H1 (cell line): Measurements from ENCODE around the gene SLC39A13. TPM values are rescaled to one million over a fixed set of nuclear protein-coding genes. Genes with fewer than 3 reads are reported as not detected.

Experiments
- CTCF ChIA-PET: fragments of 300-600 bp; sonication (Branson Sonifier 250); formaldehyde crosslinking; loops from one replicate; lab custom pipeline; 2021; ENCODE audit not compliant: partially characterized antibody; lab: Charles Lee
- POLR2A ChIA-PET: fragments of 300-600 bp; sonication (Branson Sonifier 250); formaldehyde crosslinking; loops from one replicate; lab custom pipeline; 2021; ENCODE audit warnings: inconsistent platforms; ENCODE audit not compliant: partially characterized antibody; lab: Charles Lee
- DNase-seq, 2 experiments: peaks; one replicate each; pipeline versions ENCODE4 v3.0.0 to v3.0.0-alpha.2; 2010 to 2022; ENCODE audit warnings: low spot score in 2 of 2, low read depth in 1 of 2, mixed read lengths in 1 of 2
- FAIRE-seq: peaks from 2 replicates; lab custom pipeline; 2011; peaks lifted over from hg19 to GRCh38; lab: Jason Lieb, UNC
- H2AFZ ChIP-seq: 2 replicates; pipeline ENCODE4 v1.8.1; 2012; ENCODE audit warnings: low read length, inconsistent platforms
- H2AK5ac ChIP-seq: 2 replicates; pipeline ENCODE4 v1.6.1; 2013; ENCODE audit warnings: low read depth, low read length
- H2BK120ac ChIP-seq: replicated peaks from 2 replicates; pipeline ENCODE3; 2013; ENCODE audit warnings: low read depth, low read length, inconsistent platforms
- H2BK12ac ChIP-seq: 2 replicates; pipeline ENCODE4 v1.6.1; 2013; ENCODE audit warnings: low read depth, low read length
- H2BK15ac ChIP-seq: 2 replicates; pipeline ENCODE4 v1.6.1; 2013; ENCODE audit warnings: low read length
- H2BK20ac ChIP-seq: 2 replicates; pipeline ENCODE4 v1.6.1; 2013; ENCODE audit warnings: low read length
- H2BK5ac ChIP-seq: 2 replicates; pipeline ENCODE4 v1.6.1; 2013; ENCODE audit warnings: low read depth, low read length
- H3K14ac ChIP-seq: 2 replicates; pipeline ENCODE4 v1.6.1; 2013; ENCODE audit warnings: inconsistent platforms; ENCODE audit not compliant: insufficient read length
- H3K18ac ChIP-seq: 2 replicates; pipeline ENCODE4 v1.6.1; 2013; ENCODE audit warnings: low read length; ENCODE audit errors: extremely low read depth
- H3K23ac ChIP-seq: 2 replicates; pipeline ENCODE4 v1.6.1; 2013; ENCODE audit warnings: inconsistent platforms; ENCODE audit not compliant: insufficient read length
- H3K23me2 ChIP-seq: 2 replicates; pipeline ENCODE4 v1.6.1; 2013; ENCODE audit warnings: low read depth, low read length
- H3K27ac ChIP-seq: 2 replicates; pipeline ENCODE4 v1.6.1; 2011; ENCODE audit warnings: low read depth, low read length, inconsistent platforms
- H3K27me3 ChIP-seq, 4 experiments: replicated peaks in 1 of 4; 1 replicate in 1 of 4; 2 replicates in 3 of 4; pipeline versions ENCODE4 v1.6.1 to v1.8.1; 2011 to 2013; ENCODE audit warnings: low read length in 3 of 4, mild to moderate bottlenecking in 3 of 4, inconsistent platforms in 2 of 4, mixed read lengths in 2 of 4, moderate library complexity in 1 of 4; ENCODE audit not compliant: control insufficient read depth in 3 of 4, insufficient read depth in 3 of 4; ENCODE audit errors: extremely low read depth in 1 of 4
- H3K36me3 ChIP-seq, 4 experiments: 2 replicates each; pipeline versions ENCODE4 v1.6.1 to v1.8.1; 2011 to 2013; ENCODE audit warnings: mild to moderate bottlenecking in 4 of 4, low read length in 3 of 4, moderate library complexity in 2 of 4, control low read depth in 1 of 4, inconsistent platforms in 1 of 4; ENCODE audit not compliant: insufficient read depth in 4 of 4, control insufficient read depth in 2 of 4
- H3K4ac ChIP-seq: replicated peaks from 2 replicates; pipeline ENCODE3; 2013; ENCODE audit warnings: low read length, low read depth, mixed read lengths, inconsistent platforms; ENCODE audit not compliant: insufficient read length
- H3K4me1 ChIP-seq, 4 experiments: replicated peaks in 1 of 4; 1 replicate in 1 of 4; 2 replicates in 3 of 4; pipeline versions ENCODE4 v1.6.1 to v1.8.1; 2011 to 2013; ENCODE audit warnings: low read length in 3 of 4, inconsistent platforms in 2 of 4, mixed read lengths in 1 of 4; ENCODE audit not compliant: insufficient read depth in 4 of 4, control insufficient read depth in 3 of 4
- H3K4me2 ChIP-seq, 2 experiments: 2 replicates each; pipeline versions ENCODE4 v1.6.1 to v1.8.1; 2011 to 2013; ENCODE audit warnings: low read depth in 2 of 2, low read length in 2 of 2, control low read depth in 1 of 2, inconsistent platforms in 1 of 2, mild to moderate bottlenecking in 1 of 2; ENCODE audit not compliant: insufficient read depth in 1 of 2
- H3K4me3 ChIP-seq, 4 experiments: fragments of 200-600, 300-600 bp in 1 of 4; sonication (generic), shearing (Covaris generic), sonication (Bioruptor Twin) in 1 of 4; 2 replicates each; pipeline versions ENCODE4 v1.5.1 to v1.8.1; 2011 to 2016; ENCODE audit warnings: low read length in 4 of 4, low read depth in 3 of 4, control low read depth in 2 of 4, inconsistent platforms in 2 of 4, mild to moderate bottlenecking in 2 of 4, mixed read lengths in 1 of 4, moderate library complexity in 1 of 4; ENCODE audit not compliant: insufficient read depth in 2 of 4; ENCODE audit errors: extremely low read depth in 1 of 4
- H3K56ac ChIP-seq: replicated peaks from 2 replicates; pipeline ENCODE3; 2013; ENCODE audit warnings: low read depth, mild to moderate bottlenecking, mixed read lengths, low read length, inconsistent platforms; ENCODE audit not compliant: insufficient read length
- H3K79me1 ChIP-seq: 2 replicates; pipeline ENCODE4 v1.6.1; 2013; ENCODE audit warnings: low read depth, low read length, control low read depth
- H3K79me2 ChIP-seq, 2 experiments: 2 replicates each; pipeline versions ENCODE4 v1.6.1 to v1.8.1; 2012 to 2013; ENCODE audit warnings: low read length in 2 of 2, mild to moderate bottlenecking in 2 of 2, inconsistent platforms in 1 of 2; ENCODE audit not compliant: insufficient read depth in 2 of 2, control insufficient read depth in 1 of 2
- H3K9ac ChIP-seq, 4 experiments: replicated peaks in 1 of 4; 1 replicate in 1 of 4; 2 replicates in 3 of 4; pipeline versions ENCODE4 v1.6.1 to v1.8.1; 2011 to 2013; ENCODE audit warnings: low read depth in 3 of 4, low read length in 3 of 4, control low read depth in 2 of 4, mild to moderate bottlenecking in 2 of 4, moderate library complexity in 2 of 4, inconsistent platforms in 1 of 4; ENCODE audit errors: extremely low read depth in 1 of 4
- H3K9me3 ChIP-seq, 2 experiments: 2 replicates each; pipeline versions ENCODE4 v1.6.1 to v1.8.1; 2012 to 2013; ENCODE audit warnings: mild to moderate bottlenecking in 2 of 2, moderate library complexity in 2 of 2, control low read depth in 1 of 2, inconsistent platforms in 1 of 2, low read depth in 1 of 2, low read length in 1 of 2, mixed read lengths in 1 of 2; ENCODE audit not compliant: insufficient read depth in 2 of 2
- H4K20me1 ChIP-seq, 2 experiments: replicated peaks in 1 of 2; 2 replicates each; pipeline versions ENCODE3 to v1.8.1; 2011 to 2013; ENCODE audit warnings: inconsistent platforms in 2 of 2, low read length in 2 of 2, mild to moderate bottlenecking in 1 of 2; ENCODE audit not compliant: insufficient read depth in 2 of 2, control insufficient read depth in 1 of 2
- H4K5ac ChIP-seq: 2 replicates; pipeline ENCODE4 v1.6.1; 2013; ENCODE audit warnings: low read length, low read depth, mixed read lengths, inconsistent platforms; ENCODE audit not compliant: insufficient read length
- H4K8ac ChIP-seq: 2 replicates; pipeline ENCODE4 v1.8.0; 2013; ENCODE audit warnings: mild to moderate bottlenecking, moderate library complexity, low read length, inconsistent platforms; ENCODE audit not compliant: insufficient read depth; ENCODE audit errors: extremely low read depth
- H4K91ac ChIP-seq: replicated peaks from 2 replicates; pipeline ENCODE3; 2013; ENCODE audit warnings: low read length, mixed read lengths, inconsistent platforms; ENCODE audit not compliant: insufficient read length
- BACH1 ChIP-seq: IDR thresholded peaks from 2 replicates; pipeline ENCODE4 v1.6.1; 2012; ENCODE audit warnings: low read length, improper control_type of control experiment
- BRCA1 ChIP-seq: IDR thresholded peaks from 2 replicates; pipeline ENCODE4 v1.6.1; 2012; ENCODE audit warnings: low read depth, low read length, improper control_type of control experiment
- EGR1 ChIP-seq: IDR thresholded peaks from 2 replicates; pipeline ENCODE4 v1.6.1; 2011; ENCODE audit warnings: low read depth, low read length, borderline replicate concordance
- GABPA ChIP-seq: IDR thresholded peaks from 2 replicates; pipeline ENCODE4 v1.6.1; 2011; ENCODE audit warnings: mild to moderate bottlenecking, low read length, moderate library complexity, borderline replicate concordance; ENCODE audit not compliant: insufficient read depth
- HDAC2 ChIP-seq, 2 experiments: fragments of 300-600 bp in 1 of 2; sonication (generic) in 1 of 2; IDR thresholded peaks; 2 replicates each; pipeline ENCODE4 v1.6.1; 2011 to 2012; ENCODE audit warnings: low read depth in 2 of 2, low read length in 2 of 2, mild to moderate bottlenecking in 2 of 2, moderate library complexity in 2 of 2, borderline replicate concordance in 1 of 2, inconsistent platforms in 1 of 2
- HDAC6 ChIP-seq: IDR thresholded peaks from one replicate; pipeline ENCODE4 v1.7.1; 2012; ENCODE audit warnings: low read depth, mild to moderate bottlenecking, inconsistent platforms, low read length, moderate library complexity
- JUN ChIP-seq: IDR thresholded peaks from 2 replicates; pipeline ENCODE4 v1.6.1; 2011; ENCODE audit warnings: low read depth, mild to moderate bottlenecking, improper control_type of control experiment, low read length
- KDM5A ChIP-seq: fragments of 200-600 bp; IDR thresholded peaks from 2 replicates; pipeline ENCODE4 v1.7.1; 2012; ENCODE audit warnings: mild to moderate bottlenecking, low read length, inconsistent platforms, mixed read lengths
- NANOG ChIP-seq: IDR thresholded peaks from 2 replicates; pipeline ENCODE4 v1.6.1; 2011; ENCODE audit warnings: low read length, low read depth, mild to moderate bottlenecking, inconsistent platforms; ENCODE audit not compliant: insufficient read depth, poor library complexity, severe bottlenecking
- RBBP5 ChIP-seq: IDR thresholded peaks from 2 replicates; pipeline ENCODE4 v1.7.1; 2012; ENCODE audit warnings: low read depth, mild to moderate bottlenecking, inconsistent platforms, low read length, moderate library complexity, borderline replicate concordance
- SP2 ChIP-seq: IDR thresholded peaks from 2 replicates; pipeline ENCODE4 v1.6.1; 2012; ENCODE audit warnings: mild to moderate bottlenecking, low read length, inconsistent platforms
- SUZ12 ChIP-seq: fragments of 200-600 bp; sonication (generic); IDR thresholded peaks from 2 replicates; pipeline ENCODE4 v1.6.1; 2012; ENCODE audit warnings: mild to moderate bottlenecking, inconsistent platforms, low read length, moderate library complexity, mixed read lengths
- WGBS, 2 experiments: shearing (Covaris generic) in 1 of 2; methylation state at CpG; one replicate each; pipeline versions ENCODE4 v1.1.6 to v1.1.7; 2013 to 2015; ENCODE audit warnings: low lambda C conversion rate in 2 of 2, mixed read lengths in 2 of 2, inconsistent platforms in 1 of 2, low coverage in 1 of 2, missing lambda C conversion rate in 1 of 2; ENCODE audit not compliant: insufficient replicate concordance in 2 of 2, insufficient coverage in 1 of 2, insufficient read length in 1 of 2; ENCODE audit errors: extremely low coverage in 1 of 2, missing lambda C conversion rate in 1 of 2; 5-methylcytosine and 5-hydroxymethylcytosine counted together
- polyA plus RNA-seq, 7 experiments: library from polyadenylated mRNA; depleted of rRNA in 3 of 7; stranded (reverse) in 5 of 7; unstranded in 2 of 7; fragments of >200 nt in 5 of 7; fragments of 200-250 nt in 2 of 7; gene quantifications; 1 replicate in 5 of 7; 2 replicates in 1 of 7; 4 replicates in 1 of 7; pipeline versions ENCODE4 v1.2.1 to v1.2.3, GENCODE V29; 2011 to 2013; ENCODE audit warnings: missing spikeins in 2 of 7, mixed read lengths in 2 of 7
- total RNA-seq: library from RNA; stranded (reverse); fragmentation: NEBNext Ultra II Directional; extraction: Animal tissue kit (Norgen Biotek cat#: 25700); gene quantifications from 2 replicates; pipeline ENCODE4 v1.2.1, GENCODE V29; 2021
- TF ChIP-seq, protein P1 (sequence below): IDR thresholded peaks from 2 replicates; pipeline ENCODE4 v1.6.1; 2012; ENCODE audit warnings: inconsistent platforms

SLC39A13 gene
- total and polyA plus RNA-seq, 2 of the 8 experiments (the other 6 are each of a cell fraction or from before 2014, with no cell fraction given), result 23.2 to 30.0 TPM

GRCh38 chr11:47394050-47394321 is 14.4 kb upstream of the SLC39A13 start:
- H3K56ac ChIP-seq, result no peak overlapping the region
- ChIA-PET CTCF (interaction anchor here (1.0 to 10.7 kb wide), 6 partner anchors 11 to 61 kb away, joined by 3 to 78 read pairs (median 6); partner anchors contain the start of gene SPI1), POLR2A (interaction anchor here (0.7 to 1.6 kb wide), 4 partner anchors 11 to 20 kb away, joined by 3 to 5 read pairs (median 4); partner anchors contain the start of gene SLC39A13)
- no peak overlapping the region for H3K4ac ChIP-seq
- no peak overlapping the region for H3K27ac ChIP-seq
- no peak overlapping the region for H2BK120ac ChIP-seq
- peaks cover 0 to 7% (median 3%) of the 10 kb centered on the region in 4 experiments; a peak in 2 of 7 replicates for H3K4me1 ChIP-seq
- H3K79me1 ChIP-seq, result no peaks in the 10 kb centered on the region
- no peaks in the 10 kb centered on the region for H3K9me3 ChIP-seq
- H4K5ac ChIP-seq, result no peak overlapping the region
- no peak overlapping the region for H3K4me2 ChIP-seq
- no peak overlapping the region for H2BK20ac ChIP-seq
- H3K4me3 ChIP-seq, result no peak overlapping the region
- H4K8ac ChIP-seq, result no peak overlapping the region
- no peak overlapping the region for H3K9ac ChIP-seq
- no peaks in the 10 kb centered on the region for H4K20me1 ChIP-seq
- FAIRE-seq, result no peak
- H2AFZ ChIP-seq, result 0 out of 2 replicates have a peak overlapping the region, but pooled peaks have one; percentile 29
- no peaks in the 10 kb centered on the region for H3K27me3 ChIP-seq
- H4K91ac ChIP-seq, result no peak overlapping the region
- no peaks in the 10 kb centered on the region for H3K36me3 ChIP-seq
- H2BK12ac ChIP-seq, result no peak overlapping the region
- peak overlapping the region; percentile 7; the same call in 1 of the 2 replicates for H2BK5ac ChIP-seq
- H2AK5ac ChIP-seq, result no peak overlapping the region
- 0 out of 2 replicates have a peak overlapping the region, but pooled peaks have one; percentile 60 for H3K18ac ChIP-seq
- no peaks in the 10 kb centered on the region for H3K79me2 ChIP-seq
- WGBS, 2 experiments, result 93% methylated on average over 9 of the region's 9 CpGs; no CpG with 5 or more reads in 1 of the 2 experiments
- no peak overlapping the region for H3K23ac ChIP-seq
- no peak overlapping the region for H3K14ac ChIP-seq
- H2BK15ac ChIP-seq, result no peak overlapping the region
- DNase-seq, result no peak
- H3K23me2 ChIP-seq, result no peaks in the 10 kb centered on the region
- no peak for TF ChIP-seq HDAC2 (IDR thresholded peaks at IDR 0.05; ENCODE audit: borderline replicate concordance in 1 of 2, low read depth in 2 of 2, low read length in 2 of 2)
- TF ChIP-seq RBBP5, result no peak
- TF ChIP-seq, protein P1, sequence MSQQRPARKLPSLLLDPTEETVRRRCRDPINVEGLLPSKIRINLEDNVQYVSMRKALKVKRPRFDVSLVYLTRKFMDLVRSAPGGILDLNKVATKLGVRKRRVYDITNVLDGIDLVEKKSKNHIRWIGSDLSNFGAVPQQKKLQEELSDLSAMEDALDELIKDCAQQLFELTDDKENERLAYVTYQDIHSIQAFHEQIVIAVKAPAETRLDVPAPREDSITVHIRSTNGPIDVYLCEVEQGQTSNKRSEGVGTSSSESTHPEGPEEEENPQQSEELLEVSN, result no peak
- no peak for TF ChIP-seq BRCA1
- TF ChIP-seq SUZ12, result no peak
- no peak for TF ChIP-seq NANOG
- no peak for TF ChIP-seq SP2
- TF ChIP-seq EGR1, result no peak
- TF ChIP-seq JUN, result no peak
- TF ChIP-seq GABPA, result no peak
- TF ChIP-seq BACH1, result no peak
- no peak for TF ChIP-seq HDAC6
- TF ChIP-seq KDM5A, result no peak
